ENCODE measurements around the gene TRIAP1.
"Not testable (repeated sequence)": the region's sequence is repeated elsewhere in the genome, so short reads cannot be mapped to it uniquely, and the experiment has no call there.

The TRIAP1 gene

GRCh38 chr12:120445911-120446843 is at the start of gene TRIAP1, which contains the start of gene GATC:
TSS of gene TRIAP1 (minus strand) at chr12:120446384. CDS start at chr12:120446372, 12 bp downstream.
TSS of gene GATC (plus strand) at chr12:120446444. CDS start at chr12:120446481, 37 bp downstream.
- DNase-seq (ENCODE audit: low read depth) = no peak
- H3K4me3 ChIP-seq (ENCODE audit: low read depth, low read length) = peak within 1 kb of the TSS; percentile 100

GRCh38 chr12:120495186-120495730 is 49.1 kb upstream of the TRIAP1 start:
- H3K4me3 ChIP-seq (ENCODE audit: low read depth, low read length) = peak overlapping the region; percentile 89
- DNase-seq (ENCODE audit: low read depth) = no peak

- H3K4me3 ChIP-seq (ENCODE audit: low read depth, low read length) = no peak overlapping the region
- DNase-seq (ENCODE audit: low read depth) = no peak
Measured at GRCh38 chr12:120490833-120491512, 44.8 kb upstream of the TRIAP1 start.

- H3K4me3 ChIP-seq (ENCODE audit: low read depth, low read length) = no peak overlapping the region
- no peak for DNase-seq (ENCODE audit: low read depth)
Measured at GRCh38 chr12:120490325-120490724, 44.1 kb upstream of the TRIAP1 start.

GRCh38 chr12:120489018-120489417 is 42.8 kb upstream of the TRIAP1 start:
- no peak overlapping the region for H3K4me3 ChIP-seq (ENCODE audit: low read depth, low read length)
- no peak for DNase-seq (ENCODE audit: low read depth)

GRCh38 chr12:120488057-120488640 is 42.0 kb upstream of the TRIAP1 start:
- no peak for DNase-seq (ENCODE audit: low read depth)
- H3K4me3 ChIP-seq (ENCODE audit: low read depth, low read length) = no peak overlapping the region

GRCh38 chr12:120487552-120487951 is 41.4 kb upstream of the TRIAP1 start:
- DNase-seq (ENCODE audit: low read depth); H3K4me3 ChIP-seq (ENCODE audit: low read depth, low read length): not testable (repeated sequence)

GRCh38 chr12:120485961-120486881 is 40.0 kb upstream of the TRIAP1 start:
- DNase-seq (ENCODE audit: low read depth) = no peak
- no peak overlapping the region for H3K4me3 ChIP-seq (ENCODE audit: low read depth, low read length)

GRCh38 chr12:120483621-120484020 is 37.4 kb upstream of the TRIAP1 start:
- DNase-seq (ENCODE audit: low read depth) = no peak
- H3K4me3 ChIP-seq (ENCODE audit: low read depth, low read length) = no peak overlapping the region

- no peak overlapping the region for H3K4me3 ChIP-seq (ENCODE audit: low read depth, low read length)
- DNase-seq (ENCODE audit: low read depth) = no peak
Measured at GRCh38 chr12:120481022-120481767, 35.0 kb upstream of the TRIAP1 start.

GRCh38 chr12:120480211-120480610 is 34.0 kb upstream of the TRIAP1 start:
- no peak overlapping the region for H3K4me3 ChIP-seq (ENCODE audit: low read depth, low read length)
- no peak for DNase-seq (ENCODE audit: low read depth)

GRCh38 chr12:120479458-120479857 is 33.3 kb upstream of the TRIAP1 start:
- DNase-seq (ENCODE audit: low read depth) = no peak
- H3K4me3 ChIP-seq (ENCODE audit: low read depth, low read length) = no peak overlapping the region

- DNase-seq (ENCODE audit: low read depth) = no peak
- no peak overlapping the region for H3K4me3 ChIP-seq (ENCODE audit: low read depth, low read length)
Measured at GRCh38 chr12:120475643-120476042, 29.5 kb upstream of the TRIAP1 start.

- H3K4me3 ChIP-seq (ENCODE audit: low read depth, low read length) = no peak overlapping the region
- DNase-seq (ENCODE audit: low read depth) = peak; percentile 39
Measured at GRCh38 chr12:120474616-120474960, 28.4 kb upstream of the TRIAP1 start.

GRCh38 chr12:120473807-120474615 is 27.8 kb upstream of the TRIAP1 start:
- no peak overlapping the region for H3K4me3 ChIP-seq (ENCODE audit: low read depth, low read length)

GRCh38 chr12:120472521-120472920 is 26.3 kb upstream of the TRIAP1 start:
- no peak for DNase-seq (ENCODE audit: low read depth)
- H3K4me3 ChIP-seq (ENCODE audit: low read depth, low read length) = no peak overlapping the region

More at GRCh38 chr12:120473807-120474615, 27.8 kb upstream of the TRIAP1 start:
- no peak for DNase-seq (ENCODE audit: low read depth)

GRCh38 chr12:120470150-120470784 is 24.1 kb upstream of the TRIAP1 start:
- DNase-seq (ENCODE audit: low read depth) = no peak

More at GRCh38 chr12:120470150-120470784, 24.1 kb upstream of the TRIAP1 start:
- H3K4me3 ChIP-seq (ENCODE audit: low read depth, low read length) = peak overlapping the region; percentile 77
